ENCODE results near the gene STMP1. TPM values are rescaled to one million over a fixed set of nuclear protein-coding genes. Genes with fewer than 3 reads are reported as not detected.

The STMP1 gene
- total RNA-seq, 1 donor from 2014 or later: 58.9 TPM

DNA sequence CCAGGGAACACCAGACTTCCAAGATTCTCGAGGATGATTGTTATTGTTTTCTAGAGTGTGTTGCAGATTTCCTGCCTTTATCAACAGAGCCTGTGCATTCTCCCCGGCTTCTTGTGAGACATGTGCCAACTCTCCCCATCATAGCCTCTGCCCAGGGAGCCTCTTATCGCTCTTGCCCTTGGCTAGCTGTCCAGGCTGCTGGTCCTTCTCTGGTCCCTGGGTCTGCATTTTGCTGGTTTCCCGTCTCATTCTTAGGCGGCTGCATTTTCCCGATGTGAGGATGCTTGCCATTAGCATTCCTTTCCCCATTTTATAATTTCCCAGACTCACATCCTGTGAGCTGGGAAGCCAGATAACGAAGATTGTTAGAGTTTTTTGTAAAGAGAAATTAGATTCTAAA lies 50.5 kb downstream of the STMP1 start:
- DNase-seq (ENCODE audit: low read depth, low spot score): no peak
- TF ChIP-seq, protein P1, sequence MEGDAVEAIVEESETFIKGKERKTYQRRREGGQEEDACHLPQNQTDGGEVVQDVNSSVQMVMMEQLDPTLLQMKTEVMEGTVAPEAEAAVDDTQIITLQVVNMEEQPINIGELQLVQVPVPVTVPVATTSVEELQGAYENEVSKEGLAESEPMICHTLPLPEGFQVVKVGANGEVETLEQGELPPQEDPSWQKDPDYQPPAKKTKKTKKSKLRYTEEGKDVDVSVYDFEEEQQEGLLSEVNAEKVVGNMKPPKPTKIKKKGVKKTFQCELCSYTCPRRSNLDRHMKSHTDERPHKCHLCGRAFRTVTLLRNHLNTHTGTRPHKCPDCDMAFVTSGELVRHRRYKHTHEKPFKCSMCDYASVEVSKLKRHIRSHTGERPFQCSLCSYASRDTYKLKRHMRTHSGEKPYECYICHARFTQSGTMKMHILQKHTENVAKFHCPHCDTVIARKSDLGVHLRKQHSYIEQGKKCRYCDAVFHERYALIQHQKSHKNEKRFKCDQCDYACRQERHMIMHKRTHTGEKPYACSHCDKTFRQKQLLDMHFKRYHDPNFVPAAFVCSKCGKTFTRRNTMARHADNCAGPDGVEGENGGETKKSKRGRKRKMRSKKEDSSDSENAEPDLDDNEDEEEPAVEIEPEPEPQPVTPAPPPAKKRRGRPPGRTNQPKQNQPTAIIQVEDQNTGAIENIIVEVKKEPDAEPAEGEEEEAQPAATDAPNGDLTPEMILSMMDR (conservative IDR thresholded peaks at IDR 0.05): no peak
- Mint-ChIP-seq H3K4me1 (peaks cover 6% of the 10 kb centered on the region), H3K36me3 (ENCODE audit: low read depth) (no peaks in the 10 kb centered on the region), H3K9me3 (no peaks in the 10 kb centered on the region), H3K27ac (ENCODE audit: unreplicated experiment) (no peak overlapping the region), H3K4me3 (no peak overlapping the region), H3K27me3 (ENCODE audit: low read depth) (no peaks in the 10 kb centered on the region)

DNA sequence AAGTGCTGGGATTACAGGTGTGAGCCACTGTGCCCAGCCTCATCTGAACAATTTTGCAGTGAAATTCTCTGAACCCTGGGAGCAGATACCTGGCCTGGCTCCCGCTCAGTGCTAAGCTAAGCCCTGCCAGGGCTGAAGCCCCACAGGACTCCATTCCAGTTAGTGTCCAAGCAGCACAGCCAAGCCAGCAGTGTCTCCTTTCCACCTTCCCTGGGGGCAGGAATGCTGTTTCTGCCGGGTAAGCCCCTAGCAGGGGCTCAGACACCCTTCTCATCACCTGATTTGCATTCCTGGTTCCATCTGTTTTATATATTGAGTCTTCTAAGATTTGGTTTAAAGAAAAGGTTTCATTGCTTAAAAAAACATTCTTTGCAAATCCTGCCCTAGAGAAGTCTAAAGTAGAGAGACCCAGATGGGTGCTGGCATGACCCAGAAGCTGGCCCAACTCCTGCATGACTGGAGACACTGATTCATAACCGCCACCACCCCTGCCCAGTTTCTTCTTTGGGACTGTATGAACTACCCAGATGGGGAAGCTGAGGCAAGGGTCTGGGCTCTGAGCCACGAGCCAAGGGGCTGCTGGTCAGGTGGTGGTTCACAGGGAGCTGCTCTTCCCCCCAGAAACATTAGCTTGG lies 51.6 kb downstream of the STMP1 start:
- no peak overlapping the region for H3K4me3 Mint-ChIP-seq
- no peaks in the 10 kb centered on the region for H3K27me3 Mint-ChIP-seq (ENCODE audit: low read depth)
- no peak overlapping the region for H3K27ac Mint-ChIP-seq (ENCODE audit: unreplicated experiment)
- TF ChIP-seq, protein P1 (conservative IDR thresholded peaks at IDR 0.05): no peak
- no peaks in the 10 kb centered on the region for H3K36me3 Mint-ChIP-seq (ENCODE audit: low read depth)
- no peaks in the 10 kb centered on the region for H3K9me3 Mint-ChIP-seq
- DNase-seq (ENCODE audit: low read depth, low spot score): no peak
- H3K4me1 Mint-ChIP-seq: peaks cover 12% of the 10 kb centered on the region

DNA sequence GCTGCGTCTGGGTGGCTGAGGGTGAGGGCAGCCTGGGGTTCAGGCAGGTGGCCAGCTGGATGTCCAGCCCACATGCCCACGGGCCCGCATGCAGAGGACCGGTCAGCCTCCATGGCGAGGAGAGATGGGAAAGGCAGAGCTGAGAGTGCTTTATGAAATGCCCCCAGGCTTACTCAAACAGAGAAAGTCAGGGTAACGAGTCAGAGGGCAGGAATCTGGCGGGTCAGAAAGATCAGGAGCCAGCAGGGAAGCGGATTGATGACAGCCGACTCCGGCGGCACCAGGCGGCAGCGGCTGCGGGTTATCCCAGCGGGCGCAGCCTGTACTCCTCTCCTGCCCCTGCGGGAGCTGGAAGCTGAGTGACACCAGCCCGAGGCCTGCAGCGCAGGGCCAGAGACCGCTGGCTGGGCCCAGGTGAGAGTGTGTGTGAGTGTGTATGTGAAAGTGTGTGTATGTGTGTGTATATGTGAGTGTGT lies 52.3 kb downstream of the STMP1 start:
- TF ChIP-seq, protein P1 (conservative IDR thresholded peaks at IDR 0.05): no peak
- peak; percentile 35 for DNase-seq (ENCODE audit: low read depth, low spot score)
- Mint-ChIP-seq H3K4me3 (no peak overlapping the region), H3K36me3 (ENCODE audit: low read depth) (no peaks in the 10 kb centered on the region), H3K27me3 (ENCODE audit: low read depth) (no peaks in the 10 kb centered on the region), H3K9me3 (no peaks in the 10 kb centered on the region), H3K4me1 (peaks cover 18% of the 10 kb centered on the region), H3K27ac (ENCODE audit: unreplicated experiment) (no peak overlapping the region)

DNA sequence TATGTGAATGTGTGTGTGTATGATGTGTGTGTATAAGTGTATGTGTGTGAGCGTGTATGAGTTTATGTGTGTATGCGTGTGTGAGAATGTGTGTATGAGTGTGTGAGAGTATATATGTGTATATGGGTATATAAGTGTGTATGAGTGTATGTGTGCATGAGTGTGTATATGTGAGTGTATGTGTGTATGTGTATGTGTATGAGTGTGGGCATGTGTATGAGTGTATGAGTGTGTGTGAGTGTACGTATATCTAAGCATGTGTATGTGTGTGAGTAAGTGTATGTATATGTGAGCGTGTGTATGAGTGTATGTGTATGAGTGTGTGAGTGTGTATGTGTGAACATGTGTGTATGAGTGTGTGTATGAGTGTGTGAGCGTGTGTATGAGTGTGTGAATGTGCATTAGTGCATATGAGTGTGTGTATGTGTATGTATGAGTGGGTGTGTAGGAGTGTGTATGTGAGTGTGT lies 52.8 kb downstream of the STMP1 start:
- Mint-ChIP-seq H3K27ac (ENCODE audit: unreplicated experiment) (no peak overlapping the region), H3K4me3 (no peak overlapping the region), H3K27me3 (ENCODE audit: low read depth) (no peaks in the 10 kb centered on the region), H3K9me3 (no peaks in the 10 kb centered on the region), H3K4me1 (peaks cover 23% of the 10 kb centered on the region), H3K36me3 (ENCODE audit: low read depth) (no peaks in the 10 kb centered on the region)
- TF ChIP-seq, protein P1 (conservative IDR thresholded peaks at IDR 0.05): no peak
- no peak for DNase-seq (ENCODE audit: low read depth, low spot score)

DNA sequence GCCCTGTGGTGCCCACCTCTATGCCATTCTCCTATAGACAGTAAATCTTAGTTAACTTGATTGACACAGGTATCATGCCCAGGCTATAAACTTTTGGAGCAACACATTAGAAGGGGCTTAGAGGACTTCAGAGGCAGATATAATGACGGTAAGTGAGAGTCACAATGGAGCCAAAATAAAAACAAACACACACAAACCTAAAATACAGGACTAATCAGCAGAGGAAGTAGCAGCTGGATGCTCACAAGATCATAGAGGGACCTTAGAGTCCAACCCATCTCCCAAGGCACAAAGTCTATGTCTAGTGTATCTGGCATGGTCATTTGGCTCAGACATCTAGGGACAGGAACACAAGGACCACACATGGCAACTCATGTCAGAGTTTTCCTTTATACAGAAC lies 53.4 kb downstream of the STMP1 start:
- H3K27ac Mint-ChIP-seq (ENCODE audit: unreplicated experiment): no peak overlapping the region
- no peak for DNase-seq (ENCODE audit: low read depth, low spot score)

More for the DNA sequence above, 53.4 kb downstream of the STMP1 start:
- Mint-ChIP-seq H3K27me3 (ENCODE audit: low read depth) (no peaks in the 10 kb centered on the region), H3K4me1 (peaks cover 23% of the 10 kb centered on the region), H3K36me3 (ENCODE audit: low read depth) (no peaks in the 10 kb centered on the region), H3K9me3 (no peaks in the 10 kb centered on the region), H3K4me3 (no peak overlapping the region)
- TF ChIP-seq, protein P1 (conservative IDR thresholded peaks at IDR 0.05): no peak
